ENCODE measurements around the gene UBAC1.

The UBAC1 gene

GRCh38 chr9:135993765-135994500 is 32.8 kb upstream of the UBAC1 start:
- no peak for TF ChIP-seq CTCF (IDR thresholded peaks at IDR 0.05; ENCODE audit: insufficient read depth, low read length)
- no peak for TF ChIP-seq SPI1 (IDR thresholded peaks at IDR 0.05; ENCODE audit: borderline replicate concordance, low read depth)
- TF ChIP-seq, protein P1, sequence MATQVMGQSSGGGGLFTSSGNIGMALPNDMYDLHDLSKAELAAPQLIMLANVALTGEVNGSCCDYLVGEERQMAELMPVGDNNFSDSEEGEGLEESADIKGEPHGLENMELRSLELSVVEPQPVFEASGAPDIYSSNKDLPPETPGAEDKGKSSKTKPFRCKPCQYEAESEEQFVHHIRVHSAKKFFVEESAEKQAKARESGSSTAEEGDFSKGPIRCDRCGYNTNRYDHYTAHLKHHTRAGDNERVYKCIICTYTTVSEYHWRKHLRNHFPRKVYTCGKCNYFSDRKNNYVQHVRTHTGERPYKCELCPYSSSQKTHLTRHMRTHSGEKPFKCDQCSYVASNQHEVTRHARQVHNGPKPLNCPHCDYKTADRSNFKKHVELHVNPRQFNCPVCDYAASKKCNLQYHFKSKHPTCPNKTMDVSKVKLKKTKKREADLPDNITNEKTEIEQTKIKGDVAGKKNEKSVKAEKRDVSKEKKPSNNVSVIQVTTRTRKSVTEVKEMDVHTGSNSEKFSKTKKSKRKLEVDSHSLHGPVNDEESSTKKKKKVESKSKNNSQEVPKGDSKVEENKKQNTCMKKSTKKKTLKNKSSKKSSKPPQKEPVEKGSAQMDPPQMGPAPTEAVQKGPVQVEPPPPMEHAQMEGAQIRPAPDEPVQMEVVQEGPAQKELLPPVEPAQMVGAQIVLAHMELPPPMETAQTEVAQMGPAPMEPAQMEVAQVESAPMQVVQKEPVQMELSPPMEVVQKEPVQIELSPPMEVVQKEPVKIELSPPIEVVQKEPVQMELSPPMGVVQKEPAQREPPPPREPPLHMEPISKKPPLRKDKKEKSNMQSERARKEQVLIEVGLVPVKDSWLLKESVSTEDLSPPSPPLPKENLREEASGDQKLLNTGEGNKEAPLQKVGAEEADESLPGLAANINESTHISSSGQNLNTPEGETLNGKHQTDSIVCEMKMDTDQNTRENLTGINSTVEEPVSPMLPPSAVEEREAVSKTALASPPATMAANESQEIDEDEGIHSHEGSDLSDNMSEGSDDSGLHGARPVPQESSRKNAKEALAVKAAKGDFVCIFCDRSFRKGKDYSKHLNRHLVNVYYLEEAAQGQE (IDR thresholded peaks at IDR 0.05; ENCODE audit: insufficient replicate concordance, low read depth), result no peak
- no peak for TF ChIP-seq GABPA (IDR thresholded peaks at IDR 0.05; ENCODE audit: low read depth)
- no peak for TF ChIP-seq POLR2AphosphoS5 (IDR thresholded peaks at IDR 0.05; ENCODE audit: low read depth)
- DNase-seq (ENCODE audit: low read depth in 1 of 2, low spot score in 1 of 2), result no peak
- no peak overlapping the region for H3K27ac ChIP-seq (replicated peaks)

GRCh38 chr9:135993409-135993742 is 32.2 kb upstream of the UBAC1 start:
- H3K27ac ChIP-seq (replicated peaks), result no peak overlapping the region
- DNase-seq (ENCODE audit: low read depth in 1 of 2, low spot score in 1 of 2), result no peak
- no peaks in the 10 kb centered on the region for H3K27me3 ChIP-seq (ENCODE audit: insufficient read depth, poor library complexity, severe bottlenecking)
- TF ChIP-seq, protein P1 (IDR thresholded peaks at IDR 0.05; ENCODE audit: insufficient replicate concordance, low read depth), result no peak
- TF ChIP-seq CTCF (IDR thresholded peaks at IDR 0.05; ENCODE audit: insufficient read depth, low read length) (no peak), POLR2AphosphoS5 (IDR thresholded peaks at IDR 0.05; ENCODE audit: low read depth) (no peak), SPI1 (IDR thresholded peaks at IDR 0.05; ENCODE audit: borderline replicate concordance, low read depth) (no peak), GABPA (IDR thresholded peaks at IDR 0.05; ENCODE audit: low read depth) (no peak)
- H3K4me3 ChIP-seq (replicated peaks; ENCODE audit: insufficient read depth, low read length), result no peak overlapping the region

More at GRCh38 chr9:135993765-135994500, 32.8 kb upstream of the UBAC1 start:
- H3K27me3 ChIP-seq (ENCODE audit: insufficient read depth, poor library complexity, severe bottlenecking), result no peaks in the 10 kb centered on the region
- no peak overlapping the region for H3K4me3 ChIP-seq (replicated peaks; ENCODE audit: insufficient read depth, low read length)

DNA sequence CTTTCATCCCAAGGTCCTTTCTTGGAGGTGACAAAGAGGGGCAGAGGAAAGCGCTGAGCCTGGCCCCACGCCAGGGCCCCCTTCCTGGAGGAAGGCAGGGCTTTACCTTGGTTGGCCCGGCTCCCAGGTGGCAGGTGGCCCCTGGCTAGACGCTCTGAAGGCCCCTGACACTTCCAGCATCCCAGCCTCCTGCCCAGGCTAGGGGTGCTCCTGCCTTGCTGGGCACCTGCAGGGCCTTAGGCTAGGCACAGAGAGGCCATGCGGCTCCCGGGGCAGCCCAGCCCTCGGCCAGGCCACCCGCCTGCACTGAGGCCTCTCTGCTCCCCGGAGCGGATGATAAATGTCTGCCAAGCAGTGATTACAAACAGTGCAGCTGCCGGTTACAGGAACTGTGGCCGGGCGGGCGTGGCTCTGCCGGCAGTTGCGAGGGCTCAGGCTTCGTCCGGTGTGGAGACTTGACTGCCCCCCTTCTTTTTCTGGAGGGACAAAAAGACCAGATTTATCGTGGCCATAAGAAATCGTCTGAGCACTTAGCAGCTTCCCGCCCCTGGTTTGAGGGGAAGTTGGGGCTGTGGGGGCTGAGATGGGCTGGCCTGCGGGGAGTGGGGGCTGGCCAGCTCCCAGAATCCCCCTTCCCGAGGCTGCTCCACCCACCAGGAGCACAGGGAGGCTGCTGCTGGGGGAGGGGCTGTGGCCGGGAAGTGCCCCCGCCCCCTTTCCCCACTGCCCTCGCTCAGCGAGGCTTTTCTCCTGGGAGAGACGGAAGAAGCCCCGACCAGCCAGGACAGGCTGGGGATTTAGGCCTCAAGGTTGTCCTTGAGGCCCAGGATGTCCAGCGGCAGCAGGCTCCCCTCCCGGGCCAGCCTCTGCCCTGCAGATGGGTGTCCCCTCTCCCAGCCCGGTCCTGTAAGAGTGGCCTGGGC is 31.6 kb upstream of the UBAC1 start:
- H3K4me3 ChIP-seq (replicated peaks; ENCODE audit: insufficient read depth, low read length), result no peak overlapping the region

More for the DNA sequence above, 31.6 kb upstream of the UBAC1 start:
- Histone ChIP-seq H3K27ac (replicated peaks) (no peak overlapping the region), H3K27me3 (ENCODE audit: insufficient read depth, poor library complexity, severe bottlenecking) (no peaks in the 10 kb centered on the region)
- peak; percentile 30 to 77 for DNase-seq (ENCODE audit: low read depth in 1 of 2, low spot score in 1 of 2)
- no peak for TF ChIP-seq GABPA (IDR thresholded peaks at IDR 0.05; ENCODE audit: low read depth)
- no peak for TF ChIP-seq POLR2AphosphoS5 (IDR thresholded peaks at IDR 0.05; ENCODE audit: low read depth)
- TF ChIP-seq CTCF (IDR thresholded peaks at IDR 0.05; ENCODE audit: insufficient read depth, low read length), result no peak
- TF ChIP-seq, protein P1 (IDR thresholded peaks at IDR 0.05; ENCODE audit: insufficient replicate concordance, low read depth), result no peak
- peak; percentile 16; the same call in 1 of the 2 replicates for TF ChIP-seq SPI1 (IDR thresholded peaks at IDR 0.05; ENCODE audit: borderline replicate concordance, low read depth)

All from HL-60 (cell line).